HG03442 (cell line): ENCODE data around the gene BEST4.
"Not testable (repeated sequence)": the region's sequence is repeated elsewhere in the genome, so short reads cannot be mapped to it uniquely, and the experiment has no call there.

Source experiments
- ATAC-seq: cut with Tn5 transposase; IDR thresholded peaks from one replicate; pipeline ENCODE4 v1.9.1; 2021; ENCODE audit warnings: mild to moderate bottlenecking, moderate library complexity; ENCODE audit not compliant: unreplicated experiment

BEST4 gene

GRCh38 chr1:44778705-44779576 is 9.0 kb downstream of the BEST4 start:
- no peak for ATAC-seq

GRCh38 chr1:44777969-44778635 is 9.9 kb downstream of the BEST4 start:
- ATAC-seq = no peak

DNA sequence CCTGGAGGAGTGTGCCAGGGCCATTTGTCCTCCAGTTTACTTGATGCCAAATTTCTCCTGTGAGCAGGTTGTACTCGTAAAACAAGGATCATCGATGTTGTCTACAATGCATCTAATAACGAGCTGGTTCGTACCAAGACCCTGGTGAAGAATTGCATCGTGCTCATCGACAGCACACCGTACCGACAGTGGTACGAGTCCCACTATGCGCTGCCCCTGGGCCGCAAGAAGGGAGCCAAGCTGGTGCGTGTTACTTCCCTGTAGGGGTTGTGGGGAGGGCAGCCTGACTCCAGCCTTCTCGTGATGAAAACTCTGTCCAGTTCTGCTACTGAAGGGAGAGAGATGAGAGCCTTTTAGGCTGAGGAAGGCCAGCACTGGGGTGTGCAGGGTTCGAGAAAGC is 10.4 kb downstream of the BEST4 start:
- ATAC-seq = no peak

DNA sequence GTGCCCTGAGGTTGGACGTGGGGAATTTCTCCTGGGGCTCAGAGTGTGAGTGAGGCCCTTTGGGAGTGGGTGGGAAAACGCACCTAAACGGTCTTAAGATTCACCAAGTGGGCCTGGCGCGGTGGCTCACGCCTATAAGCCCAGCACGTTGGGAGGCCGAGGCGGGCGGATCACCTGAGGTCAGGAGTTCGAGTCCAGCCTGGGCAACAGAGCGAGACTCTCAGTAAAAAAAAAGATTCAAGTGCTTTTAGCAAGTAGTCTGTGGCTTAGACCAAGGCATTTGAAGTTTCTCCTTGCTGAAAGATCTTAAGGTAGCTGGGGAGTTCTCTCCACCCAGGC is 11.3 kb downstream of the BEST4 start:
- no peak for ATAC-seq

DNA sequence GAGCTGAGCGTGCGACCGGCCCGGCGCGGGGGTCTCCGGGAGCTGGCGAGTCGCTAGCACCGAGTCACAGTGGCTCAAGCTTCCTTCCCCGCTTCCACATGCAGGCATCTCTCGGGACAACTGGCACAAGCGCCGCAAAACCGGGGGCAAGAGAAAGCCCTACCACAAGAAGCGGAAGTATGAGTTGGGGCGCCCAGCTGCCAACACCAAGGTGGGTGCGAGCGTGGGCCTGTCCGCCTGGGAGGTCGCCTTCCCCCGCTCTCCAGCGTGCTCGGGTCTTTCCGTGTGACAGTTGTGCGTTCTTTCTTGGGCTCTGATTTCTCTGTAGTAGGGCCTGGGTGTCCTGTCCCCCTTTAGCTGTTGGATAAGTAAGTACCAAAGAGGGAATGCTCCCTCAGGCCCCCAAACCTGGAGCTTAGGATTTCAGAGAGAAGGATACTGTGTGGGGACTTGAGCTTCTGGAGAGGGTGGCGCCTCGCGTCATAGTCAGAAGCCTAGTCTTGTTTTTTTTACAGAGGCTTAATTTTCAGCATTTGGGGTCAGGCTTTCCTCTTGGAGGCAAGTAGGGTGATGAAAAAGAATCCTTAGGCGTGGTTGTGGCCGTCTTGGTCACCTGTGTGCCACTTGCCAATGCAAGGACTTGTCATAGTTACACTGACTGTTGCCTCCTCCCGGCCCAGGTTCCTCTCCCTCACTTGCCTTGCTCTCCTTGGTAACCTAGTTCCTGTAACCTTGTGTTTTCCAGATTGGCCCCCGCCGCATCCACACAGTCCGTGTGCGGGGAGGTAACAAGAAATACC is 11.8 kb downstream of the BEST4 start:
- ATAC-seq = peak; percentile 7

DNA sequence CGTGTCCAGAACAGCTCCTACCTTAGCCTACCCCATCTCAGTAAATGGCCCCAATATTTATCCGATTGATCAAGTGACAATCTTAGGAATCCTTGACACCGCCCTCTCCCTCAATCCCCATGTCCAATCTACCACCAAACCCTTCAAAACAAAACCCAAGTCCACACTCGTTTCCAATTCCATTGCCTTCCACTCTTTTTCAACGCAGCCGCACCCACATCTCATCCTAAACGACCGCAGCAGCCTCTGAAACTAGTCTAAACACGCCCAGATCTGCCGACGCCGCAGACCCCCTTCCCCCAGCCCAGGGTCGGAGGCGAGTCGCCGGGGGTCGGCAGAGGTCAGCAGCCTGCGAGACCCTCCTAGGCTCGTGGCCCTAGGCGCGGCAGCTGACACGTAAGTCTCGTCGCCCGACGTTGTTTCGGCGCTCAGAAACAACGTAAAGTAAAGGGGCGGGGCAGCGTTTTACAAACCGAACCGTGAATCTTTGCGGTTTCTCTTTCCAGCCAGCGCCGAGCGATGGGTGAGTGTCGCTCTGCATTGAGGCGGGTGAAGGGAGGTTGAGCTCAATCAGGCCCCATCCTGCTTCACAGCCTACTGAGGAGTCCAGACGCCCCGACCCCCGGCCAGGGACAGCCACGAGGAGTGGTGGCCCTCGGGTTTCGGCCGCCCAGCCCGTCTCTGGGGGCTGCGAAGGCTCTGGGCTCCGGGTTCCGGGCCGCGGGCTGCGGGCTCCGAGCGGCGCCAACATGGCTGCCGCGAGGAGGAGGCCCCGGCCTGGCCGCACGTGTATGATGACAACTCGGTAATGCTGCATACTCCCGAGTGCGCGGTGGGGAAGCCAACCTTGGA is 12.7 kb downstream of the BEST4 start, which contains the start of gene RPS8:
TSS of gene RPS8 (plus strand) at position 463 of the 852 bp plus-strand sequence. CDS start at position 520, 57 bp downstream.
- peak; percentile 84 for ATAC-seq

- not testable (repeated sequence) for ATAC-seq
Measured at GRCh38 chr1:44766421-44766820, 21.5 kb downstream of the BEST4 start.

DNA sequence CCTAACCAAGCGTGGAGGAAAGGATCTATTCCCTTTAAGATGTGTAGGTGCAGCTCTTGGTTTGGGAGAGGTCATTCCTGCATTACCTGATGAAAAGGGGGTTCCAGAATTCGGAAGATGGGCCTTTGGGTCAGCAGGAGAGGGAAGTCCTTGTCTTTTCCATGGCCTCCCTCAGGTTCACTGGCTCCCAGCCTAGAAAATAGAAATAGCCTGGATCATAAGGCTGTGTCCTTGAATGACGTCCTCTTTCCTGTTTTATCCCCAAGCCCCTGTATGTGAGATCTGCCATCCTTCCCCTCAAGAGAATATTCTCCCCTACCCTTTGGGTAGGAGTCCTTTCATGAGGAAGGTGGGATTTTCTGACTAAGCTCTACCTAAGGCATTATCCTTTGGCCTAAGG is 27.1 kb downstream of the BEST4 start:
- ATAC-seq = no peak

GRCh38 chr1:44759077-44759476 is 28.9 kb downstream of the BEST4 start:
- ATAC-seq = no peak

DNA sequence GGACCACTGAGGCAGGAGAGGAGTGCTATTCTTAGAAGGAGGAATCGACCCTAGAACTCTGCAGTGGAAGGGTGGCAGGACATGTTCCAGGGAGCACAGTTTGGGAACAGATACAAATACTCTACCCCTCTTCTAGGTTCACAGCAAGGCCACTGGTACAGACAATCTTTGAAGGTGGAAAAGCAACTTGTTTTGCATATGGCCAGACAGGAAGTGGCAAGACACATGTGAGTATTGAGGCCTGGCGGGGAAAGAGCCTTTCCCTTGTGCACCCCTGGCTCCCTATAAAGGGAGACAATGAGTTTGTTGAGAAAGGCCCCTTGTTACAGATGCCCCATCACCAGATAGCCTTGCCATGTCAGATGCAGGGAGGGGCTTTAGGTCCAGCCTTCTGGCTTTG is 30.6 kb downstream of the BEST4 start:
- ATAC-seq = no peak

GRCh38 chr1:44747878-44748277 is 40.1 kb downstream of the BEST4 start:
- no peak for ATAC-seq

GRCh38 chr1:44743211-44743610 is 44.8 kb downstream of the BEST4 start:
- no peak for ATAC-seq

- ATAC-seq = no peak
Measured at GRCh38 chr1:44740179-44740617, 47.8 kb downstream of the BEST4 start.

- peak; percentile 97 for ATAC-seq
Measured at GRCh38 chr1:44739307-44740178, 48.4 kb downstream of the BEST4 start, which contains the start of gene KIF2C. KIF2C (plus strand) TSS chr1:44739837; CDS start chr1:44739933, 96 bp downstream.

GRCh38 chr1:44738953-44739306 is 49.0 kb downstream of the BEST4 start:
- not testable (repeated sequence) for ATAC-seq

GRCh38 chr1:44735992-44736391 is 52.0 kb downstream of the BEST4 start:
- ATAC-seq = no peak

DNA sequence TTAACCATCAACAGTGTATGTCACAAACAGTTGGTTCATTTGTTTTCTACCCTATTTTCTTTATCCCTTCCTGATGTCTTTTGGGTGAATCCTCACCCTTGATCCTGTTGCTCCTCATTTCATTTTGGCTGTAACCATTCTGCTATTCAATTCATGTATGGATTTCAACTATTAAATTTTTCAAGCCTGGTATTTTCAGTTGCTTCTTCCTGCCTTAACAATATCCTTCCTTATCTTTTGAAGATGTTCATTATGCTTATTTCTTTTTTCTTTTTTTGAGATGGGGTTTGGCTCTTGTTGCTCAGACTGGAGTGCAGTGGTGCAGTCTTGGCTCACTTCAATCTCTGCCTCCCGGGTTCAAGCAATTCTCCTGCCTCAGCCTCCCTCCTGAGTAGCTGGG is 54.2 kb downstream of the BEST4 start:
- no peak for ATAC-seq
